SK-N-SH treated with all-trans-retinoic acid at 6 μM for 48 hours (cell line): ENCODE data around the gene PTPRN2.

Source experiments
- OSR1 ChIP-seq: fragments of 250-450 bp; sonication (Bioruptor Pico); IDR thresholded peaks from 2 replicates; pipeline ENCODE4 v1.8.0; 2022; ENCODE audit warnings: moderate library complexity, mild to moderate bottlenecking, inconsistent platforms
- PPARA ChIP-seq: fragments of 250-450 bp; sonication (Bioruptor Pico); IDR thresholded peaks from 2 replicates; pipeline ENCODE4 v1.5.0; 2020; ENCODE audit warnings: mild to moderate bottlenecking, borderline replicate concordance
- RARB ChIP-seq: fragments of 250-450 bp; sonication (Bioruptor Pico); IDR thresholded peaks from 2 replicates; pipeline ENCODE4 v1.8.0; 2021; ENCODE audit warnings: mild to moderate bottlenecking, moderate library complexity
- SNAI2 ChIP-seq: fragments of 250-450 bp; sonication (Bioruptor Pico); IDR thresholded peaks from 2 replicates; pipeline ENCODE4 v1.5.0; 2020; ENCODE audit warnings: mild to moderate bottlenecking, moderate library complexity
- TCF4 ChIP-seq: fragments of 250-450 bp; sonication (Bioruptor Pico); IDR thresholded peaks from 2 replicates; pipeline ENCODE4 v1.8.0; 2021; ENCODE audit warnings: mild to moderate bottlenecking, moderate library complexity, borderline replicate concordance
- ZFP3 ChIP-seq: fragments of 250-450 bp; sonication (Bioruptor Pico); IDR thresholded peaks from 2 replicates; pipeline ENCODE4 v1.5.0; 2020; ENCODE audit warnings: mild to moderate bottlenecking, moderate library complexity

DNA sequence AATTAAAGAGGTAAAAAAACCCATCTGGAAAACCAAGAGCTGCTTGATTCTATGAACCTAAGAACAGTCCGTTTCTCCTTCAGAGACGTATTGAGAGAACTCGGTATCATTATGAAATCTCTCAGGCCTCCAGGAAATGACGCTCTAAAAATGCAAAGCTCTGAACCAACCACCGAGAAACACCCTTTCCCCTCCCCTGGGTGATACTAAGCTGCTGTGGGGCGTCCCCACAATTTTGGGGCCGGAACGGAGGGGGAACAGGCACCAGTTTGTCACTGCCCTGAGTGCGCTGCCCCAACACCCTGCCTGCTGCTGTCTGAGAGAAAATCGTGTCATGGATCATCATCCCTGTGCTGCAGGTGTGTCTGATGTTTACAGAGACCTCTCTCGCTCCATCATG, 741.4 kb downstream of the PTPRN2 start:
- TF ChIP-seq SNAI2 (CRISPR knock-in tag) (no peak), ZFP3 (no peak), TCF4 (CRISPR knock-in tag) (no peak), RARB (CRISPR knock-in tag) (no peak), PPARA (CRISPR knock-in tag) (no peak), OSR1 (CRISPR knock-in tag) (no peak)
